NB4 (cell line): Measurements from ENCODE around the gene TMA16.

Experiments used
- CTCF ChIP-seq: IDR thresholded peaks from one replicate; pipeline ENCODE4 v1.5.1; 2012; ENCODE audit warnings: low read depth, low read length
- MAX ChIP-seq: IDR thresholded peaks from 2 replicates; pipeline ENCODE4 v1.6.1; 2011; ENCODE audit warnings: low read depth, low read length
- MYC ChIP-seq: IDR thresholded peaks from 2 replicates; pipeline ENCODE4 v1.6.1; 2011; ENCODE audit warnings: low read depth, low read length
- POLR2A ChIP-seq: IDR thresholded peaks from 2 replicates; pipeline ENCODE4 v1.6.1; 2011; ENCODE audit warnings: mild to moderate bottlenecking; ENCODE audit not compliant: insufficient read length; ENCODE audit errors: extremely low read depth

DNA sequence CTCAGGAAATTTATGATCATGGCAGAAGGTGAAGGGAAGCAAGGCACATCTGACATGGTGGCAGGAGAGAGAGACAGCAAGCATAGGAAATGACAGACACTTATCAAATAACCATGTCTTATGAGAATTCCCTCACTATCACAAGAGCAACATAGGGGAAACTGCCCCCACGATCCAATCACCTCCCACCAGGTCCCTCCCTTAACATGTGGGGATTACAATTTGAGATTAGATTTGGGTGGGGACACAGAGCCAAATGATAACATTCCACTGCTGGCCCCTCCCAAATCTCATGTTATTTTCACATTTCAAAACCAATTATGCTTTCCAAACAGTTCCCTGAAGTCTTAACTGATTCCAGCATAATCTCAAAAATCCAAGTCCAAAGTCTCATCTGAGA is 8.2 kb upstream of the TMA16 start:
- TF ChIP-seq CTCF (no peak), POLR2A (no peak), MYC (no peak), MAX (no peak)
